GM12875 (cell line): ENCODE results near the gene FTSJ3.
A peak's percentile ranks its signal among the peaks of the same experiment; 100 is the strongest.

Experiments
- H3K4me3 ChIP-seq: one replicate; pipeline ENCODE4 v1.5.1; 2011; ENCODE audit warnings: low read depth, low read length, control low read depth
- CTCF ChIP-seq: IDR thresholded peaks from 2 replicates; pipeline ENCODE4 v1.5.1; 2011; ENCODE audit warnings: low read depth, mild to moderate bottlenecking, control low read depth, inconsistent platforms, low read length, moderate library complexity, borderline replicate concordance; ENCODE audit not compliant: insufficient read depth

FTSJ3 gene

GRCh38 chr17:63834431-63835166, 7.1 kb upstream of the FTSJ3 start:
- peak; percentile 73 for TF ChIP-seq CTCF

GRCh38 chr17:63833741-63834373, 6.4 kb upstream of the FTSJ3 start:
- H3K4me3 ChIP-seq: no peak overlapping the region
- no peak for TF ChIP-seq CTCF

More at GRCh38 chr17:63834431-63835166, 7.1 kb upstream of the FTSJ3 start:
- H3K4me3 ChIP-seq: no peak overlapping the region

DNA sequence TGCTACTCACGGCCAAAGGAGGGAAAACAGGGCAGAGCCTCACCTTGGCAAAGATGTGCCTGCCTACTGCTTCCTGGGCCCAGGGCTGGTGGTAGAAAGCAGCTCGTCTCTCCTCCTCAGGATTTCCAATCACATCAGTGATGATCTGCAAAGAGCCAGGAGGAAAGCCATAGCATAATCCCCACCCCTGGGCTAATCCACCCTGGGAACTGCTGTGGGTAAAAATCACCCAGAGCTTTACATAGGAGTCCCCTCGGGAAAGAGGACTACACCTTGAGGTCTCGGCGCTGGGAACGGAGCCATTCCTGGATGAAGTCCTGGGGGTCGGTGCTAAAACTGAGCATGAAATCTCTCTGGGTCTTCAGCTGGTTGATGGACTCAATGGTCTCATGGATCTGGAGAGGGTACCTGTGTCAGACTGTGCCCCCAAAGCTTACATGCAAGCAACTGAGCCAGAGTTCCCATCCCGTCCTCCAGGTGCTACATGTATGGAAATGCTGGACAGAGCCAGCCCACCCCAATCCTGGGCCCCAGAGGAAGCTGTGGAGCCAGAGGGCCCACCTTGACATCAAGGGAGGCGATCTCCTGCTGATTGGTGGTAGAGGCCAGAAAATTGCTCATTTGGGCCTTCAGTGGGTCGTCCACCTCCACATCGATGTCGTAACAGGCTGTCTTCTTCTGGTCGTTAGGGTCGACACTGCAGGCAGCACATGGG, 5.7 kb upstream of the FTSJ3 start:
- no peak overlapping the region for H3K4me3 ChIP-seq
- no peak for TF ChIP-seq CTCF

GRCh38 chr17:63832455-63832854, 5.0 kb upstream of the FTSJ3 start:
- H3K4me3 ChIP-seq: no peak overlapping the region
- TF ChIP-seq CTCF: peak; percentile 17; the same call in 1 of the 2 replicates

- H3K4me3 ChIP-seq: no peak overlapping the region
- no peak for TF ChIP-seq CTCF
These were observed 4.6 kb upstream of the FTSJ3 start for GRCh38 chr17:63832014-63832413.

DNA sequence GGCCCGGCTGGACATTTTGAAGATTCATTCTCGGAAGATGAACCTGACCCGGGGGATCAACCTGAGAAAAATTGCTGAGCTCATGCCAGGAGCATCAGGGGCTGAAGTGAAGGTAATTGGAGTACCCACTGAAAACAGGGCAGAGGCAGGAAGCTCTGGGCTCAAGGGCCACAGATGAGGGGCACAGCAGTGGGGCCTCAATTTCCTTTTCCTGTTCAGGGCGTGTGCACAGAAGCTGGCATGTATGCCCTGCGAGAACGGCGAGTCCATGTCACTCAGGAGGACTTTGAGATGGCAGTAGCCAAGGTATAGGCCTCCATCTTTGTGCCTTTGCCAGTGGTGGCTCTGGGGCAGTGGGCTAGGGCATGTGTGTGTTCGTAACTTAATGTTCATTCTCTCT, 4.0 kb upstream of the FTSJ3 start:
- TF ChIP-seq CTCF: no peak
- no peak overlapping the region for H3K4me3 ChIP-seq

DNA sequence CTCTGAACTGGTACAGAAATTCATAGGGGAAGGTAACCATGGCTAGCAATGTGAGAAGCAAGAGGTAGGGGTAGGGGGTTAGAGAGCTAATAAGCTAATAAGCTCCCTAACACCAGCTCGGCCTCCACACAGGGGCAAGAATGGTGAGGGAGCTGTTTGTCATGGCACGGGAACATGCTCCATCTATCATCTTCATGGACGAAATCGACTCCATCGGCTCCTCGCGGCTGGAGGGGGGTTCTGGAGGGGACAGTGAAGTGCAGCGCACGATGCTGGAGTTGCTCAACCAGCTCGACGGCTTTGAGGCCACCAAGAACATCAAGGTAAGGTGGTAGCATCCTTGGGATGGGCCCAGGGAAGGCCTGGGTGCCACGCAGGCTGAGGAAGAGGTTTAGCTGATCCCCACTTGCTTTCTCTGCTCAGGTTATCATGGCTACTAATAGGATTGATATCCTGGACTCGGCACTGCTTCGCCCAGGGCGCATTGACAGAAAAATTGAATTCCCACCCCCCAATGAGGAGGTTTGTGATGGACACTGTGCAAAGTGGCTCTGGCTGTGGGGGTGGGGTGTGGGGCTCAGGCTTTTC, 3.5 kb upstream of the FTSJ3 start:
- TF ChIP-seq CTCF: no peak
- H3K4me3 ChIP-seq: no peak overlapping the region
